ENCODE results near the gene CCR5AS.

CCR5AS gene

DNA sequence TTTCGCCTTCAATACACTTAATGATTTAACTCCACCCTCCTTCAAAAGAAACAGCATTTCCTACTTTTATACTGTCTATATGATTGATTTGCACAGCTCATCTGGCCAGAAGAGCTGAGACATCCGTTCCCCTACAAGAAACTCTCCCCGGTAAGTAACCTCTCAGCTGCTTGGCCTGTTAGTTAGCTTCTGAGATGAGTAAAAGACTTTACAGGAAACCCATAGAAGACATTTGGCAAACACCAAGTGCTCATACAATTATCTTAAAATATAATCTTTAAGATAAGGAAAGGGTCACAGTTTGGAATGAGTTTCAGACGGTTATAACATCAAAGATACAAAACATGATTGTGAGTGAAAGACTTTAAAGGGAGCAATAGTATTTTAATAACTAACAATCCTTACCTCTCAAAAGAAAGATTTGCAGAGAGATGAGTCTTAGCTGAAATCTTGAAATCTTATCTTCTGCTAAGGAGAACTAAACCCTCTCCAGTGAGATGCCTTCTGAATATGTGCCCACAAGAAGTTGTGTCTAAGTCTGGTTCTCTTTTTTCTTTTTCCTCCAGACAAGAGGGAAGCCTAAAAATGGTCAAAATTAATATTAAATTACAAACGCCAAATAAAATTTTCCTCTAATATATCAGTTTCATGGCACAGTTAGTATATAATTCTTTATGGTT, 35.9 kb downstream of the CCR5AS start, which contains the start of gene CCR5:
TSS of gene CCR5 (plus strand) at position 108 of the 680 bp plus-strand sequence. CDS start 1,957 bp downstream, outside the sequence.
- H3K27ac ChIP-seq, result no peak within 1 kb of the TSS

GRCh38 chr3:46369675-46370132, 37.2 kb downstream of the CCR5AS start:
- H3K4me1 ChIP-seq, result no peaks in the 10 kb centered on the region
- peaks cover 9% of the 10 kb centered on the region for H3K27me3 ChIP-seq
- whole genome bisulfite sequencing, result 79% methylated on average over 6 of the region's 6 CpGs
- no peaks in the 10 kb centered on the region for H3K9me3 ChIP-seq
- no peak for DNase-seq (ENCODE audit: low spot score in 2 of 2)
- TF ChIP-seq POLR2A (IDR thresholded peaks at IDR 0.05), result no peak
- TF ChIP-seq, protein P1, sequence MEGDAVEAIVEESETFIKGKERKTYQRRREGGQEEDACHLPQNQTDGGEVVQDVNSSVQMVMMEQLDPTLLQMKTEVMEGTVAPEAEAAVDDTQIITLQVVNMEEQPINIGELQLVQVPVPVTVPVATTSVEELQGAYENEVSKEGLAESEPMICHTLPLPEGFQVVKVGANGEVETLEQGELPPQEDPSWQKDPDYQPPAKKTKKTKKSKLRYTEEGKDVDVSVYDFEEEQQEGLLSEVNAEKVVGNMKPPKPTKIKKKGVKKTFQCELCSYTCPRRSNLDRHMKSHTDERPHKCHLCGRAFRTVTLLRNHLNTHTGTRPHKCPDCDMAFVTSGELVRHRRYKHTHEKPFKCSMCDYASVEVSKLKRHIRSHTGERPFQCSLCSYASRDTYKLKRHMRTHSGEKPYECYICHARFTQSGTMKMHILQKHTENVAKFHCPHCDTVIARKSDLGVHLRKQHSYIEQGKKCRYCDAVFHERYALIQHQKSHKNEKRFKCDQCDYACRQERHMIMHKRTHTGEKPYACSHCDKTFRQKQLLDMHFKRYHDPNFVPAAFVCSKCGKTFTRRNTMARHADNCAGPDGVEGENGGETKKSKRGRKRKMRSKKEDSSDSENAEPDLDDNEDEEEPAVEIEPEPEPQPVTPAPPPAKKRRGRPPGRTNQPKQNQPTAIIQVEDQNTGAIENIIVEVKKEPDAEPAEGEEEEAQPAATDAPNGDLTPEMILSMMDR (IDR thresholded peaks at IDR 0.05), result no peak
- TF ChIP-seq EP300 (IDR thresholded peaks at IDR 0.05), result no peak
- no peak for TF ChIP-seq POLR2AphosphoS5 (IDR thresholded peaks at IDR 0.05)
- H3K27ac ChIP-seq, result no peak overlapping the region
- H3K4me3 ChIP-seq, result no peak overlapping the region
- H3K36me3 ChIP-seq, result no peaks in the 10 kb centered on the region

More for the DNA sequence above, 35.9 kb downstream of the CCR5AS start, which contains the start of gene CCR5:
- Histone ChIP-seq H3K36me3 (no peaks in the 10 kb centered on the region), H3K9me3 (no peaks in the 10 kb centered on the region), H3K4me1 (no peaks in the 10 kb centered on the region), H3K4me3 (no peak within 1 kb of the TSS), H3K27me3 (peaks cover 9% of the 10 kb centered on the region)
- DNase-seq (ENCODE audit: low spot score in 2 of 2), result no peak
- 47% methylated on average over 5 of the region's 5 CpGs for WGBS
- TF ChIP-seq POLR2AphosphoS5 (IDR thresholded peaks at IDR 0.05) (no peak), EP300 (IDR thresholded peaks at IDR 0.05) (no peak), POLR2A (IDR thresholded peaks at IDR 0.05) (no peak)
- TF ChIP-seq, protein P1 (IDR thresholded peaks at IDR 0.05), result no peak

DNA sequence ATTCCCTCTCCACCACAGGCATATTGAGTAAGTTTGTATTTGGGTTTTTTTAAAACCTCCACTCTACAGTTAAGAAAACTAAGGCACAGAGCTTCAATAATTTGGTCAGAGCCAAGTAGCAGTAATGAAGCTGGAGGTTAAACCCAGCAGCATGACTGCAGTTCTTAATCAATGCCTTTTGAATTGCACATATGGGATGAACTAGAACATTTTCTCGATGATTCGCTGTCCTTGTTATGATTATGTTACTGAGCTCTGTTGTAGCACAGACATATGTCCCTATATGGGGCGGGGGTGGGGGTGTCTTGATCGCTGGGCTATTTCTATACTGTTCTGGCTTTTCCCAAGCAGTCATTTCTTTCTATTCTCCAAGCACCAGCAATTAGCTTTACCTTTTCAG, 37.7 kb downstream of the CCR5AS start:
- H3K4me3 ChIP-seq, result no peak overlapping the region
- no peak for DNase-seq (ENCODE audit: low spot score in 2 of 2)

DNA sequence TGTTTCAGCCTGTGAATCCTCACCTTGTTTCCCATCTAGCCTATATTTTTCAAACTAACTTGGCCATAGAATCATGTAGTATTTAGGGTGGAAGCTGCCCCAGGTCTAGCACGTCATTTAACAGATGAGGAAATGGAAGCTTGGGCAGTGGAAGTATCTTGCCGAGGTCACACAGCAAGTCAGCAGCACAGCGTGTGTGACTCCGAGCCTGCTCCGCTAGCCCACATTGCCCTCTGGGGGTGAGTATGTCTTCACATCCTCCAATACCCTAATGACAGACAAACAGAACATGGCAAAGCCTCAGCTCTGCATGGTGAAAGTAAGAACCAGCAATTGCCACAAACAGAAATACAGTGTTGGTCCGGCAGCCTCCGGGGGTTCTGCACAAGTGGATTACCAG, 38.3 kb downstream of the CCR5AS start:
- DNase-seq (ENCODE audit: low spot score in 2 of 2), result peak in 1 of 2 donors; percentile 69
- 67% methylated on average over 7 of the region's 7 CpGs for WGBS

More for the DNA sequence above, 37.7 kb downstream of the CCR5AS start:
- no peak overlapping the region for H3K27ac ChIP-seq
- no peaks in the 10 kb centered on the region for H3K9me3 ChIP-seq
- H3K27me3 ChIP-seq, result peaks cover 6% of the 10 kb centered on the region
- TF ChIP-seq EP300 (IDR thresholded peaks at IDR 0.05) (no peak), POLR2AphosphoS5 (IDR thresholded peaks at IDR 0.05) (no peak), POLR2A (IDR thresholded peaks at IDR 0.05) (no peak)
- TF ChIP-seq, protein P1 (IDR thresholded peaks at IDR 0.05), result no peak
- WGBS, result 80% methylated on average over 4 of the region's 4 CpGs
- no peaks in the 10 kb centered on the region for H3K36me3 ChIP-seq
- H3K4me1 ChIP-seq, result no peaks in the 10 kb centered on the region

DNA sequence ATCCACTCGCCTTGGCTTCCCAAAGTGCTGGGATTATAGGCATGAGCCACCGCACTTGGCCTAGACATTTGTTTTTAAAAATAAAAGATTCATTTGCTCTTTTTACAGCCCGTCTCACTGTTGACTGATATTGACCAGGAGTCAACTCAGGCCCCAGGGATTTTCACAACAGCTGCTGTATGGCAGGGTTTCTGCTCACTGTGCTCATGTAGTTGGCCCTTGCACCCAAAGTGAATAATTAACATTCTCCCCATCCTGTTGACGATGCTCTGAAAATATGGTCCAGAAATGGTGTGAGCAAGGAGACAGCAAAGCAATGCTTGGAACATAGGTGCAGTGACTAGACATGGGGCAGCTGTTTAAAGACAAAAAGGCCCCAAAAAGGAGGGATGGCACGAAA, 39.1 kb downstream of the CCR5AS start:
- DNase-seq (ENCODE audit: low spot score in 2 of 2), result no peak
- TF ChIP-seq POLR2AphosphoS5 (IDR thresholded peaks at IDR 0.05) (no peak), EP300 (IDR thresholded peaks at IDR 0.05) (no peak), POLR2A (IDR thresholded peaks at IDR 0.05) (no peak)
- TF ChIP-seq, protein P1 (IDR thresholded peaks at IDR 0.05), result no peak
- Histone ChIP-seq H3K27ac (no peak overlapping the region), H3K9me3 (no peaks in the 10 kb centered on the region), H3K36me3 (no peaks in the 10 kb centered on the region), H3K4me1 (no peaks in the 10 kb centered on the region), H3K4me3 (no peak overlapping the region), H3K27me3 (peaks cover 2% of the 10 kb centered on the region)
- WGBS, result 94% methylated on average over 5 of the region's 5 CpGs

More for the DNA sequence above, 38.3 kb downstream of the CCR5AS start:
- H3K4me1 ChIP-seq, result no peaks in the 10 kb centered on the region
- H3K9me3 ChIP-seq, result no peaks in the 10 kb centered on the region
- H3K4me3 ChIP-seq, result no peak overlapping the region
- H3K27ac ChIP-seq, result no peak overlapping the region
- no peak for TF ChIP-seq POLR2AphosphoS5 (IDR thresholded peaks at IDR 0.05)
- TF ChIP-seq, protein P1 (IDR thresholded peaks at IDR 0.05), result no peak
- peaks cover 3% of the 10 kb centered on the region for H3K27me3 ChIP-seq
- H3K36me3 ChIP-seq, result no peaks in the 10 kb centered on the region

All from suprapubic skin (tissue), 4 donors.